SK-N-SH (cell line): ENCODE measurements around the gene C11orf86.

Source experiments
- CTCF ChIP-seq: fragments of 200-600 bp; sonication (generic); IDR thresholded peaks from 2 replicates; pipeline ENCODE4 v1.6.1; 2017; ENCODE audit warnings: antibody characterized with exemption, mild to moderate bottlenecking, moderate library complexity
- FOSL2 ChIP-seq: IDR thresholded peaks from 2 replicates; pipeline ENCODE4 v1.4.0; 2012; ENCODE audit warnings: low read depth, mild to moderate bottlenecking, moderate library complexity, borderline replicate concordance
- GABPA ChIP-seq: IDR thresholded peaks from 2 replicates; pipeline ENCODE4 v1.4.0; 2012; ENCODE audit warnings: low read depth, mild to moderate bottlenecking
- NFIC ChIP-seq: IDR thresholded peaks from 2 replicates; pipeline ENCODE4 v1.4.0; 2012; ENCODE audit warnings: borderline replicate concordance
- NRF1 ChIP-seq: IDR thresholded peaks from 2 replicates; pipeline ENCODE4 v1.6.1; 2012; ENCODE audit warnings: low read depth, mild to moderate bottlenecking, low read length
- RAD21 ChIP-seq: IDR thresholded peaks from 2 replicates; pipeline ENCODE4 v1.6.1; 2012; ENCODE audit warnings: mild to moderate bottlenecking, low read length
- REST ChIP-seq: IDR thresholded peaks from 2 replicates; pipeline ENCODE4 v1.6.1; 2012; ENCODE audit warnings: mild to moderate bottlenecking, low read depth, low read length, moderate library complexity
- SIN3A ChIP-seq: IDR thresholded peaks from 2 replicates; pipeline ENCODE4 v1.6.1; 2012; ENCODE audit warnings: low read depth, mild to moderate bottlenecking, low read length, moderate library complexity, borderline replicate concordance
- USF2 ChIP-seq: fragments of 150-350 bp; IDR thresholded peaks from 2 replicates; pipeline ENCODE4 v1.6.1; 2017; ENCODE audit warnings: antibody characterized with exemption, low read length, low read depth, borderline replicate concordance

- no peak for TF ChIP-seq NFIC
- no peak for TF ChIP-seq REST
- TF ChIP-seq CTCF: no peak
- no peak for TF ChIP-seq GABPA
- TF ChIP-seq SIN3A: no peak
- TF ChIP-seq USF2: no peak
- TF ChIP-seq RAD21: no peak
- no peak for TF ChIP-seq NRF1
- no peak for TF ChIP-seq FOSL2
Observed at GRCh38 chr11:66976925-66977324, 1.8 kb downstream of the C11orf86 start.
